ENCODE results near the gene CRTC3.

DNA sequence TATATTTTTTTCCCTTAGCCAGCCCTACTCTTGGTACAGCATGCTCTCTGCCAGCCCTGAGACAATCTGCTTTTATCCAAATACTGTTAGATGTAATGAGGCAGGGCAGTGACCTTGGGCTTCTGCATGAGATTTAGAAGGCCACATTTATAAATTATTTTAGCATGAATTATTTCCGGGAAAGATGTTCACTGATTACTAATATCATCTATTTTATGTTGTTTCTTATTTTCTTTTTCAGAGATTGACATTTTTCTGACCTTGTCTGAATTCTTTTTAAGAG, 23.1 kb downstream of the CRTC3 start:
- TF ChIP-seq, protein P1, sequence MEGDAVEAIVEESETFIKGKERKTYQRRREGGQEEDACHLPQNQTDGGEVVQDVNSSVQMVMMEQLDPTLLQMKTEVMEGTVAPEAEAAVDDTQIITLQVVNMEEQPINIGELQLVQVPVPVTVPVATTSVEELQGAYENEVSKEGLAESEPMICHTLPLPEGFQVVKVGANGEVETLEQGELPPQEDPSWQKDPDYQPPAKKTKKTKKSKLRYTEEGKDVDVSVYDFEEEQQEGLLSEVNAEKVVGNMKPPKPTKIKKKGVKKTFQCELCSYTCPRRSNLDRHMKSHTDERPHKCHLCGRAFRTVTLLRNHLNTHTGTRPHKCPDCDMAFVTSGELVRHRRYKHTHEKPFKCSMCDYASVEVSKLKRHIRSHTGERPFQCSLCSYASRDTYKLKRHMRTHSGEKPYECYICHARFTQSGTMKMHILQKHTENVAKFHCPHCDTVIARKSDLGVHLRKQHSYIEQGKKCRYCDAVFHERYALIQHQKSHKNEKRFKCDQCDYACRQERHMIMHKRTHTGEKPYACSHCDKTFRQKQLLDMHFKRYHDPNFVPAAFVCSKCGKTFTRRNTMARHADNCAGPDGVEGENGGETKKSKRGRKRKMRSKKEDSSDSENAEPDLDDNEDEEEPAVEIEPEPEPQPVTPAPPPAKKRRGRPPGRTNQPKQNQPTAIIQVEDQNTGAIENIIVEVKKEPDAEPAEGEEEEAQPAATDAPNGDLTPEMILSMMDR (IDR thresholded peaks at IDR 0.05): no peak
- no peak for TF ChIP-seq POLR2A (IDR thresholded peaks at IDR 0.05)

Measured in testis (tissue), 2 donors.